MM.1S (cell line): ENCODE data around the gene TRAFD1.

Experiments
- CTCF ChIP-seq: fragments of 300-600 bp; sonication (generic); IDR thresholded peaks from 2 replicates; pipeline ENCODE4 v1.5.1; 2016; ENCODE audit warnings: antibody characterized with exemption, low read length, mixed read lengths
- EZH2 ChIP-seq: fragments of 300-600 bp; sonication (generic); optimal IDR thresholded peaks from 2 replicates; pipeline ENCODE3; 2017; ENCODE audit warnings: low read depth, mild to moderate bottlenecking, antibody characterized with exemption, low read length, mixed read lengths
- EZH2phosphoT487 ChIP-seq: fragments of 300-600 bp; sonication (generic); IDR thresholded peaks from 2 replicates; pipeline ENCODE4 v1.6.1; 2018; ENCODE audit warnings: antibody characterized with exemption, low read length

DNA sequence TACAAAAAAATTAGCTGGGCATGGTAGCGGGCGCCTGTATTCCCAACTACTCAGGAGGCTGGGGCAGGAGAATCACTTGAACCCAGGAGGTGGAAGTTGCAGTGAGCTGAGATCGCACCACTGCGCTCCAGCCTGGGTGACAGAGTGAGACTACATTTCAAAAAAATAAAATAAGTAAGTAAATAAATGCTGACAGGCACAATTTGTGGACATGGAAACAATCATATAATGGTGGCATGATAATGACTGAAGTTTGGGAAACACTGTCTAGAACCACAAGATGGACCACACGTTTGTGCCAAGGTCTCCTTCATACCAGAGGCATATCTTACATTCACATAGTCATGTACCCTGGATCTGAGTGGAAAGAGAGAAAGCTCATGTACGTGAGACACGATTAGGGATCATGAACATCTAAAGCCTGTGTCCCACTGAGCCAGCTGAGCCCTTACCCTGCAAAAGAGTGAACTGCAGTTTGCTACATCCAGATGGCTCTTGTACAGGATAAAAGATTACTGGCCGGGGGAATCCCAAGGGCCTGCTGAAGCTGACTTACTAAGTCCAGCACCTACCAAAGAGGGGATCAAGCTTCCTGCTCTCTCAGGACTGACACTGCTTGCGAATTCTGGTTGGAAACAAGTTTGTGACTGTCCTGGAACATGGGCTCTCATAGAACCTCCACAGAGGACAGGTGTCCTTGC lies 62.9 kb downstream of the TRAFD1 start:
- TF ChIP-seq CTCF (no peak), EZH2phosphoT487 (no peak), EZH2 (no peak)
